IgD-negative memory B cell (primary cell): ENCODE results near the gene CRELD1. TPM values are rescaled to one million over a fixed set of nuclear protein-coding genes. Genes with fewer than 3 reads are reported as not detected.
"Not testable (repeated sequence)": the region's sequence is repeated elsewhere in the genome, so short reads cannot be mapped to it uniquely, and the experiment has no call there.

ENCODE experiments used
- H3K27ac Mint-ChIP-seq, 3 donors: one replicate each; pipeline ENCODE4 v1.8.0; 2020 to 2022; ENCODE audit warnings: mild to moderate bottlenecking in 3 of 3, mixed read lengths in 3 of 3, moderate library complexity in 1 of 3
- H3K27me3 Mint-ChIP-seq: one replicate; pipeline ENCODE4 v1.8.0; 2021; ENCODE audit warnings: mixed read lengths
- H3K36me3 Mint-ChIP-seq: one replicate; pipeline ENCODE4 v1.8.0; 2020; ENCODE audit warnings: mild to moderate bottlenecking, mixed read lengths
- H3K4me1 Mint-ChIP-seq, 3 donors: one replicate each; pipeline ENCODE4 v1.8.0; 2020 to 2022; ENCODE audit warnings: mixed read lengths in 3 of 3, mild to moderate bottlenecking in 1 of 3
- H3K4me3 Mint-ChIP-seq, 4 donors: one replicate each; pipeline ENCODE4 v1.8.0; 2020 to 2022; ENCODE audit warnings: mild to moderate bottlenecking in 4 of 4, mixed read lengths in 4 of 4, moderate library complexity in 3 of 4
- H3K9me3 Mint-ChIP-seq, 3 donors: one replicate each; pipeline ENCODE4 v1.8.0; 2020 to 2021; ENCODE audit warnings: mixed read lengths in 3 of 3, mild to moderate bottlenecking in 1 of 3
- polyA plus RNA-seq: library from polyadenylated mRNA; unstranded; fragments of 300-500 nt; fragmentation: Illumina TruSeq; gene quantifications from one replicate; pipeline ENCODE4 v1.2.3, GENCODE V29; 2021

CRELD1 gene
- polyA plus RNA-seq, 1 donor from 2014 or later = 17.7 TPM

- H3K27ac Mint-ChIP-seq = peak overlapping the region in 1 of 3 donors; percentile 97
- H3K36me3 Mint-ChIP-seq = peaks cover 2% of the 10 kb centered on the region
- H3K27me3 Mint-ChIP-seq = no peaks in the 10 kb centered on the region
- H3K4me1 Mint-ChIP-seq = peaks cover 20 to 24% (median 21%) of the 10 kb centered on the region in 3 donors
- H3K4me3 Mint-ChIP-seq = peak overlapping the region in 1 of 4 donors; percentile 96
- no peaks in the 10 kb centered on the region for H3K9me3 Mint-ChIP-seq
Observed at GRCh38 chr3:9935966-9936510, 2.4 kb downstream of the CRELD1 start.

- Mint-ChIP-seq H3K9me3 (no peaks in the 10 kb centered on the region), H3K4me3 (no peak overlapping the region), H3K27me3 (no peaks in the 10 kb centered on the region), H3K27ac (peak overlapping the region in 1 of 3 donors; percentile 25), H3K4me1 (peaks cover 15 to 16% (median 15%) of the 10 kb centered on the region in 3 donors), H3K36me3 (peaks cover 2% of the 10 kb centered on the region)
Observed at GRCh38 chr3:9937486-9938238, 4.0 kb downstream of the CRELD1 start.

- no peaks in the 10 kb centered on the region for H3K9me3 Mint-ChIP-seq
- no peak overlapping the region for H3K4me3 Mint-ChIP-seq
- no peaks in the 10 kb centered on the region for H3K27me3 Mint-ChIP-seq
- H3K27ac Mint-ChIP-seq = no peak overlapping the region
- peaks cover 12 to 16% (median 15%) of the 10 kb centered on the region in 3 donors for H3K4me1 Mint-ChIP-seq
- peaks cover 2% of the 10 kb centered on the region for H3K36me3 Mint-ChIP-seq
Observed at GRCh38 chr3:9938966-9939365, 5.3 kb downstream of the CRELD1 start.

- H3K4me3 Mint-ChIP-seq, H3K36me3 Mint-ChIP-seq, H3K27ac Mint-ChIP-seq, H3K9me3 Mint-ChIP-seq, H3K4me1 Mint-ChIP-seq, H3K27me3 Mint-ChIP-seq: not testable (repeated sequence)
Observed at GRCh38 chr3:9939906-9940305, 6.3 kb downstream of the CRELD1 start.

GRCh38 chr3:9940746-9941145 lies 7.1 kb downstream of the CRELD1 start:
- H3K9me3 Mint-ChIP-seq = no peaks in the 10 kb centered on the region
- no peak overlapping the region for H3K4me3 Mint-ChIP-seq
- peaks cover 2% of the 10 kb centered on the region for H3K36me3 Mint-ChIP-seq
- peaks cover 0 to 1% (median 1%) of the 10 kb centered on the region in 3 donors for H3K4me1 Mint-ChIP-seq
- H3K27me3 Mint-ChIP-seq = no peaks in the 10 kb centered on the region
- no peak overlapping the region for H3K27ac Mint-ChIP-seq

GRCh38 chr3:9942164-9942563 lies 8.5 kb downstream of the CRELD1 start:
- Mint-ChIP-seq H3K27ac (peak overlapping the region in 1 of 3 donors; percentile 1), H3K4me3 (no peak overlapping the region), H3K9me3 (no peaks in the 10 kb centered on the region), H3K27me3 (no peaks in the 10 kb centered on the region), H3K36me3 (peaks cover 2% of the 10 kb centered on the region), H3K4me1 (no peaks in the 10 kb centered on the region)

GRCh38 chr3:9942934-9943690 lies 9.5 kb downstream of the CRELD1 start:
- Mint-ChIP-seq H3K4me1 (no peaks in the 10 kb centered on the region), H3K36me3 (no peaks in the 10 kb centered on the region), H3K9me3 (no peaks in the 10 kb centered on the region), H3K27ac (peak overlapping the region in 1 of 3 donors; percentile 24), H3K4me3 (peak overlapping the region in 2 of 4 donors; percentile 41 to 54), H3K27me3 (no peaks in the 10 kb centered on the region)

GRCh38 chr3:9944271-9944670 lies 10.6 kb downstream of the CRELD1 start:
- no peaks in the 10 kb centered on the region for H3K27me3 Mint-ChIP-seq
- peak overlapping the region in 1 of 3 donors; percentile 58 for H3K27ac Mint-ChIP-seq
- no peaks in the 10 kb centered on the region for H3K36me3 Mint-ChIP-seq
- no peaks in the 10 kb centered on the region for H3K9me3 Mint-ChIP-seq
- H3K4me3 Mint-ChIP-seq = no peak overlapping the region
- no peaks in the 10 kb centered on the region for H3K4me1 Mint-ChIP-seq

- Mint-ChIP-seq H3K4me1 (no peaks in the 10 kb centered on the region), H3K27ac (no peak overlapping the region), H3K27me3 (no peaks in the 10 kb centered on the region), H3K9me3 (no peaks in the 10 kb centered on the region), H3K4me3 (peak overlapping the region; percentile 35 to 80 (median 63)), H3K36me3 (no peaks in the 10 kb centered on the region)
Observed at GRCh38 chr3:9945358-9945757, 11.7 kb downstream of the CRELD1 start.

- Mint-ChIP-seq H3K4me3 (peak overlapping the region; percentile 45 to 88 (median 82)), H3K9me3 (no peaks in the 10 kb centered on the region), H3K27me3 (no peaks in the 10 kb centered on the region), H3K36me3 (no peaks in the 10 kb centered on the region), H3K4me1 (peaks cover 5 to 7% (median 6%) of the 10 kb centered on the region in 3 donors), H3K27ac (peak overlapping the region in 1 of 3 donors; percentile 95)
Observed at GRCh38 chr3:9946112-9947024, 12.7 kb downstream of the CRELD1 start.

- Mint-ChIP-seq H3K9me3 (no peaks in the 10 kb centered on the region), H3K27me3 (peaks cover 2% of the 10 kb centered on the region), H3K4me1 (peaks cover 5 to 10% (median 9%) of the 10 kb centered on the region in 3 donors), H3K27ac (no peak overlapping the region), H3K4me3 (no peak overlapping the region), H3K36me3 (no peaks in the 10 kb centered on the region)
Observed at GRCh38 chr3:9947025-9947995, 13.7 kb downstream of the CRELD1 start.

GRCh38 chr3:9948586-9948985 lies 15.0 kb downstream of the CRELD1 start:
- Mint-ChIP-seq H3K27me3 (peaks cover 2% of the 10 kb centered on the region), H3K4me1 (peaks cover 5 to 15% (median 11%) of the 10 kb centered on the region in 3 donors), H3K9me3 (no peaks in the 10 kb centered on the region), H3K36me3 (no peaks in the 10 kb centered on the region), H3K27ac (no peak overlapping the region), H3K4me3 (peak overlapping the region in 1 of 4 donors; percentile 17)

GRCh38 chr3:9949115-9949514 lies 15.5 kb downstream of the CRELD1 start:
- H3K36me3 Mint-ChIP-seq = no peaks in the 10 kb centered on the region
- peaks cover 2% of the 10 kb centered on the region for H3K27me3 Mint-ChIP-seq
- H3K27ac Mint-ChIP-seq = no peak overlapping the region
- H3K9me3 Mint-ChIP-seq = no peaks in the 10 kb centered on the region
- peak overlapping the region in 1 of 4 donors; percentile 43 for H3K4me3 Mint-ChIP-seq
- peaks cover 5 to 15% (median 11%) of the 10 kb centered on the region in 3 donors for H3K4me1 Mint-ChIP-seq
